ENCODE measurements around the gene SLC35G1.

The SLC35G1 gene

DNA sequence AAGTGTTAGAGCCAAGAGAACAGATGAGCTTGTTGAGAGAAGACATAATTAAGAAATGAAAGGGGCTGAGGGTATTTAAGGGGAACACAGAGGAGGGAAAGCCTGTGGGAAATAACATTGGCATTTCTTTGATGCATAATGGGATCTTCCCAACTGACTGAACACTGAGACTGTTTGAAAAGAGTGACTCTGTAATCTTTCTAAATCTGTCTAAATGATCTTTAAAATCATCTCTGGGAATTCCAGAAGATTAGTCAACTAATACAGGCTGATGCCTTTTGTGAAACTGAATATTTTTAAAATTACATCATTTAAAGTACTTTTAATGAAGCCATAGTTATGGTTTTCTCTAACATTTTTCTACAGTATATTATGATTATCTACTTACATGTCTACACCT lies 17.4 kb upstream of the SLC35G1 start:
- no peak for DNase-seq (ENCODE audit: low spot score)

DNA sequence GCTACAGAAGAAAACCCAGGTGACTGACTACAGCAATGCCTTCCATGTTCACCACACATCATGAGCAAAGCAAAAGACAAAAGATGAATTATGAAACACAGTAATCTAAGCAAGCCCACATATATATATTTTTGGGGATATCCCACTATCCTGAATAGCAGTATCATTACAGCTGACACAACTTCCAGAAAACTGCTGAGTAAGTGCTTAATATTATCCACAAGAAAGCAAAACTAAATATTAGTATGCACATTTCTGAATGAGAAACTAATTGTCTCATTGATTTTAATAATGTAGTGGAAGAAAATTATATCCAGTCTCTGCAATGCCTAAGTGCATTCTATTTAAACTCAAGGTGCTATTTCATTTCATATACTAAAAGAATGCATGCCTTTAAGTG lies 14.5 kb upstream of the SLC35G1 start:
- DNase-seq (ENCODE audit: low spot score) = no peak

DNA sequence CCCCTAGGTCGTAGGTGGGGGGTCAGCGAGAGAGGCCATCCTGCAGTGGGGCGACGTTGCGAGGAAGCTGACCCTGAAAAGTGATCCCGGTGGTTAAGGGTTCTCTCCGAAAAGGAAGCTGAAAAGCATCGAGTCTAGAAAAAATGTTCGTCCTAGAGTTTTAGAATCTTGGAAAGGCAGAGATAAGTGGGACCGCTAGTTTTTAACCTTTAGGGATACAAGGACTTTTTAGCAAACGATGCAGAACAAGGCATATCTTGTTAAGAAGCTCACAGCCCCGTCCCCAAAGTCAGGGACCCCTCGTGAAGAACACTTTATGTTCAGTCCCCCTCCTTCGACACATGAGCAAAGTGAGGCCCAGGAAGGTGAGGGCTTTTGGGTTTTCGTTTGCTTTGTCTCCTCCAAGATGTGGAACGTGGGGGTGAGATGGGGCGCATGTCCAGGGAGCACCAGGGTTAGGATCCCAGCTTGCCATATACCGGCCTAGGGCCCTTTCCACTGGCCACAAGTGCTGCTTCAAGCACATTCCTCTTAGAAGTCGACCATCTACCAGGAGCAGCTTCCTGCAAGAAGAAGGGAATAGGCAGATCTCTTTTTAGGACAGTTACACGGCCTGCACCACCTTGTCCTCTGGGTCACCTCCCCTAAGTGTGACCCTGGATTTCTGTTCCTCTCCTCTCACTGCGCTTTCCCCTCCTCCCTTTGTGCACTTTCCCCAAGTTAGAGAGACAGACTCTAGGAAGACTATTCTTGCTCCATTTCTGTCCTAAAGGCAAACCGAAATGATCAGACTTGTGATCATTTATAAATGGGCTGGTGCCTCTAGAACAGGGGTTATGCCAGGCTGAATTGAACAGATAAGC lies 969 bp downstream of the SLC35G1 start:
- no peak for DNase-seq (ENCODE audit: low spot score)

DNA sequence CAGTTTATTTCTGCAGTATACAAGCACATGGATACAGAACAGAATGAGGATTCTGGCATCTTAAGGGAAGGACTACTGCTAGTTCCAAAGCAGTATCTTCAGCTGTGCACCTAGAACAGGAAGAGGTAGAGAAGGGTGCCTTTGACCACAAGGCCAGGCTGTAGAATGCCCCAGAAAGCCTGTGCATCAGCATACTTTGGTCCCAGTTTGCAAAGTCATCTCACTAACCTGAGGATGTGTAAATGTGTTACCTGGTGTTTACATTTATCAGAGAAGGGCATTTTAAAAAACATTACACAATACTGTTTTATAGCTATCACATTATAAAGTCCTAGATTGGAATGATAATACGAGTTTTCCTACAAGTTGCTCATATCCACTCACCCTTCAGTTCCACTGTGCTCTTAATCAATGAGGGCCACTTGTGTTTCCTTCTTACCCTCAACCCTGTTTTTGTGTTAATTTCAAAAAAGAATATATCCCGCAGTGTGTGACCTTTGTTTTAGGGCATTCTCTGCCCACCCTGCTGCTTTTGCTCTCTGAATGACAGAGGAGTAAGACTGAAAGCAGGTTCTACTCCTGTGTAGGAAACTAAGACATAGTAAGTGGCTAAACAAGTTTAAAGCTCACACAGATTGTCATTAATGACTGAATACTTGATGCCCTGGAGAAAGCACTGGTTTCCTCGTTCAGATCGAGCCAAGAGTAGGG lies 3.4 kb downstream of the SLC35G1 start:
- DNase-seq (ENCODE audit: low spot score) = no peak

DNA sequence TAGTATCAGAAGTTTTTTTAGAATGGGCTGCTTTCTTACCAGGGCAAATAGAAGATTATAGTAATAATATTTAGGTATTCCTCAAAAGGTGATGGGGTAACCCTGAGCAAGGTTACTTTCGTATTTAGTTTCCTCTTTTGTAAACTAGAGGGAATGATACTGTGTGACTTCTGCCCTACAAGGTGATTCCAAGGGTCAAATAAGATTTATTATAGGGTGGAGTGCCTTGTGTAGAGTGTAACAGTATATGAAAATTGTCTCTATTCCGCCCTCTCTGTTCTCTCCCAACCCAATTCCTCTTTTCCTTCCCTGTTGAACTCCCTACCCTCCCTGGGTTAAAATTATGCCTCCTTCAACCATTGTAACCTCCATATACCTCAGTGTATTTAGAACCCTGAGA lies 5.3 kb downstream of the SLC35G1 start:
- DNase-seq (ENCODE audit: low spot score) = no peak

DNA sequence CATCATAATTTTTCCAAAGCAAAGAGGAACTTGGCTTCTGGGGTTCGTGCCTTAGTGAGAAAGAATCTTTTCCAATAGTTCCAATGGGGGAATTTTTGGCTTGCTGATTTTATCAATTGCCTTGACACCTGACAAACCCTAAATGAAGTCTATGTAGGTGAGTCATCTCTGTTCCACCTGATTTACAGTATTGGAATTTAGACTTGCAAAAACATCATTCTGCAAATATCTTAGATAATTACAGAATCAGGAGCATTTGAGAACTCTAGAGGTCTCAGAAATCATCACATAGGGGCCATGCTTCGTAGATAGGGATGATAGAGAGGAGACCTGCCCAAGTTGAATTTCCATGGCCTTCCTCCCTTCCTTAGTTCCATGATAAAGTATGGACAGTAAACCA lies 9.3 kb downstream of the SLC35G1 start:
- no peak for DNase-seq (ENCODE audit: low spot score)

DNA sequence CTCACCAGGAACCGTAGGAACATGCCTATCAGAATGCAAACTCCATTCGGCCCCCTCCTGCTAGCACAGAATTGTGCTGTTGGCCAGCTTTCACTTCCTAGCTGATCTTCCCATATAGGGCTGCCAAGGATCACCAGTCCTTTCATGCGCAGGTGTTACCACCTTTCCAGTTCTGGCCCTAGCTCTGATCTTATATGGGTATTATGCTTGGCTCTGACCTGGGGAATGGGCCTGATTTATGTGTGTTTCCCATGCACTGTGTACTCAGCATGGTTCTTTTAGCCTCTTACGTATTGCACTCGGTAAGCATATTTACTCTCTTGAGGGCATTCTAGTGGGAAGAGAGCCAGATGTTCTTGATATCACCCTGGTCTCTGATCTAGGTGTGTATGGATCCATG lies 11.1 kb downstream of the SLC35G1 start:
- DNase-seq (ENCODE audit: low spot score) = no peak

DNA sequence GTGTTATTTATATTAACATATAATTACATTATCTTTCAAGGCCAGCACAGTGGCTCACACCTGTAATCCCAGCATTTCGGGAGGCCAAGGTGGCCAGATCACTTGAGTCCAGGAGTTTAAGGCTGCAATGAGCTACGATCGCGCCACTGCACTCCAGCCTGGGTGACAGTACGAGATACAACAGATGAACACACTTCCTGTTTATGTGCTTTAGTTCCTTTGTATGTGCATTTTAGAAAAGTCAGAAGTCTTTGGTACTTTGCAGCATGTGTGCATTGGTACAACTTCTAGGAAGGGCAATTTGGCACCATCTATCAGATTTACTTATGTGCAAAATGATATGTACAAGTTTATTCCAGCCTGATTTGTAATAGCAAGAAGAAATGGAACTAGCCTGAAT lies 13.3 kb downstream of the SLC35G1 start:
- DNase-seq (ENCODE audit: low spot score) = no peak

DNA sequence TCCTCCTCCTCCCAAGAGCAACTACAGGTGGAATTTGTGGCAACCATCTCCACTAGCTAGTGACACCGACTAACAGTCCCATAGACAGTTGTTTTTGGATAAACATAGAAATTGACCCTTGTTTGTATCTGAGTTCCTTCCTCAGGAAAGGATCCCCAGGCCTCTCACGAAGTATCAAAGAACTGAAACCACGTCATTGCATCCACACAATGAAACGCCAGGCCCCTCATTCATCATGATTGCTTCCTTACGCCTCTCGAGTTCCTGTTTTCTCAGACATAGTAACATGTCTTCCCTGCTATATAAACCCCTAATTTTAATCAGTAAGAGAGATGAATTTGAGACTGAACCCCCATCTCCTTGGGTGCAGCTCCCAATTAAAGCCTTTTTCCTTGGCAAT lies 18.1 kb downstream of the SLC35G1 start:
- DNase-seq (ENCODE audit: low spot score) = no peak

DNA sequence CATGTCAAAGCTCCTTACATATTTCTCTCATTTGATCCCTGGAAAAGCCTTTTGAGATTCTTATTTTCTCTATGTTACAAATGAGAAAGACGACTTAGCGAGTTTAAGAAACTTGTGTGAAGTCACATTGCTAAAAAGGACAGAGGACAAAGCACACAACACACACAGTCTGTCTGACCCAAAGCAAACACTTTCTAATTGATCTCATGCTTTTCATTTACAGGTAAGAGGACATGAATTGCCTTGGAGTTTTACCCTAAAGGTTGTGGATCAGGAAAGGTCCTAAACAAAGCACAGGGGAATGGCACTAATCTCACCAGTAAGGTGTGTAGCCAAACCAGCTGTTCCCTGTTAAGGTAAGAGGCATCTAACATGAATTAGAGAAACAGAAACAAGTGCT lies 18.7 kb downstream of the SLC35G1 start:
- DNase-seq (ENCODE audit: low spot score) = no peak

DNA sequence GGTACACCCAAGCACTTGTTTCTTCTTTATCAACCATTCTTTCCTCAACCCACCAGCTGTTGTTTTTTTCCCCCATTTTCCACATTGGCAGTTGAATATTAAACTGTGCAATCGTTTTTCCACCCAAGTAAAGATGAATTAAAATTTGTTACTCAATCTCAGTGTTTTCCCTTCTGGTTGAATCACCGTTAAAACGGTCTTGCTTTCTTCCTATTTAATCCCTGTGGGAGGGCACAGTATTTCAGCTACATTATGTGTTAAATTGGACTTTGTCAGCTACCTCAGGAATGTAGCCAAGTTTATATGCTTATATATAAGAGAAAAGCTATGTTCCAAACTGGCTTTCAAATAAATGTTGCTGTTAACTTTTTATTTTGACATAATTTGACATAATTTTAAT lies 19.9 kb downstream of the SLC35G1 start:
- DNase-seq (ENCODE audit: low spot score) = no peak

DNA sequence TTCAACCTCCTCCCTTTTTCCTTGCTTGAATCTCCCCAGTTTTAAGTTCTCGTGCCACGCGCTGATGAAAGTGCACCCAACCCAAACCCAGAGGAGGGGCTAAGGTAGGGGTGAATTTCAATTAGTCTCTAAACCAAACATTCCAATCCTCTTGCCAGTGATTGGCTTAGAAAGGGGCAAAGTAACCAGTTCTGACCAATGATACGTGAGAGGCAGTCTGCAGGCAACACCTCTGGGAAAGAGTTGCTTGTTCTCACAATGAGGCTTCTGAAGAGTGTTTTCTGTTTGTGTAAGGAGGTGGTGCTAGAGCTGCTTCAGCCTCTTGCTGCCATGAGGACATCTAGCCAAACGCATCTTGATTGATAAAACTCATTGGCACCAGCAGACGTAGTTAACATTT lies 21.8 kb downstream of the SLC35G1 start:
- DNase-seq (ENCODE audit: low spot score) = no peak

DNA sequence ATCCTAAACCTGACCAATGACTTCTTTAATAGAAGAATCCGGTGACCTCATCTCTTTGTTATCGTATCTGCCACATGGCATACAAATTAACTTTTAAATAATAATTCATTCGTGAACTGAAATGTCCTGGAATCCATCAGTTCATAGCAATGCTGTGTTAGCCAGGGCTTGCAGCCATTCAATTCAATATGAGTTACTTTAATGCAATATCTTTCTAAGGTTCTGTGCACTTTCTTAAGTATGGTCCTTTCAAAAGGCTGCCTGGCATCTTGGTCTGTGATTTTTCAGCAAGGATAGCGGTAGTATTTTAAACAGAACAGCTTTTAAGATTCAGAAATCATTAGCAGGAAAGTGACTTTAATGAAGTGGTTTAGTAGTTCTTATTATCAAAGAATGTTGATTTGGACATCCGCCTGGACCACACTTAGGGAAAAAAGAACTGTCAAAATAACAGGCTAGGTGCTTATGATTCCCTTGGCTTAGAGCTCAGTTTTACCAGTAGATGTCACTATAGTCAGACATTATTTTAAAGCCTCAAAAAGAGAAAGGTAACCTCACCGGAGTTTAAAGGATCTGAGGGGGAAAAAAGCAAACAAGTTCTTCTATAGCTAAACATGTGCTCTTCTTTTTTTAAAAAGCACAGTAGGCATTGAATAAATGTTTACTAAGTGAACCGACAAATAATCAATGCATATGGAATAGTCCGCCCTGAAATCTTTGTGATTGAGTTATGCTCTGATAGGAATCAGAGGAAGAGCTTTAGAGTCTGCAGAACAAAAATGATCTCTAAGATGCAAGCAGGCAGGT lies 22.7 kb downstream of the SLC35G1 start:
- DNase-seq (ENCODE audit: low spot score) = no peak

DNA sequence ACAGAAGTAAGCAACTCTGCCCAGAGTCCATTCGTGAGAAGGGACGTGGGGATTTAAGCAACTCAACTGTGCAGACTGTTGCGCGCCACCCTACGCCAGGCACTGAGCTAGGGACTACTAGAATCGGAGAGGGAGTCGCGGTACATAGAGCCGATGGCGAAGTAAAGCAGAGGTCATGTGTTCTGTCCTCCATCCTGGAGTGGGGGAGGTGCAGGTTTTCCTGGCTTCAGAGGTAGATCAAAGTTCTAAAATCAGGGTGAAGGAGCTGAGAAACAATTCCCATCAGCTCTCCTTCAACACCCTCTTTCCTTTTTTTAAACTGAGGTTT lies 23.2 kb downstream of the SLC35G1 start:
- no peak for DNase-seq (ENCODE audit: low spot score)

DNA sequence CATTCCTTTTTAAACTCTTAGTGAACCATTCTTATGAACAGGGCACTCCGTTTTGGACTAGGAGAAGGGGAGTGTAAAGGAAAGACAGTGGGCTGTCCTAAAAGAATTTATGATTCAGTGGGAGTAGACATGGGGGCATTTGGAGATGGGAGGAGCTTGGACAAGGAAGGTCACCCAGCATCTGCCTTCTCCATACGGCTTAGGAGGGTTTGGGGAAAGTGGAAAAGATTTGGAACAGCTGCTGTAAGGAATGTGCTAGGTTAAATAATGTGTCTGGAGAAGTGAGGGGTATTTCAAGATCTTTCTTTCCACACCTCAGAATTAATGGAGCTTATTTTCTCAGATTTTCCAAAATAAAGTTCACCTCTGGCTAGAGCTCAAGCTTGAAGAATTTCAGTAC lies 24.0 kb downstream of the SLC35G1 start:
- no peak for DNase-seq (ENCODE audit: low spot score)

DNA sequence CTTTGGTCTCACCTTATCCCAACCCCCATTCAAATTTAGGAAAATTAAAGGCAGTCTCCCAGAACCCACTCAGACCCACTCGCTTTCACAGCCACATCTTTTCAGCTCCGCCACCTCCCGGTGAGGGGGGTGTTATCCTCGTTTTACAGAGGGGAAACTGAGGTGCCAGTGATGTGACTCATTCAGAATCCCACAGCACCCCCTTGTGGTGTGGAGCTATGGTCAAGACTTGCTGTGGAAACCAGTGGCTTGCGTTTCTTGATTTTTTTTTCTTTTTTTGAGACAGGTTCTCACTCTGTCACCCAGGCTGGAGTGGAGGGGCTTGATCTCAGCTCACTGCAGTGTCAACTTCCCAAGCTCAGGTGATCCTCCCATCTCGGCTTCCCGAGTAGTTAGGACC lies 27.6 kb downstream of the SLC35G1 start:
- peak; percentile 15 for DNase-seq (ENCODE audit: low spot score)

DNA sequence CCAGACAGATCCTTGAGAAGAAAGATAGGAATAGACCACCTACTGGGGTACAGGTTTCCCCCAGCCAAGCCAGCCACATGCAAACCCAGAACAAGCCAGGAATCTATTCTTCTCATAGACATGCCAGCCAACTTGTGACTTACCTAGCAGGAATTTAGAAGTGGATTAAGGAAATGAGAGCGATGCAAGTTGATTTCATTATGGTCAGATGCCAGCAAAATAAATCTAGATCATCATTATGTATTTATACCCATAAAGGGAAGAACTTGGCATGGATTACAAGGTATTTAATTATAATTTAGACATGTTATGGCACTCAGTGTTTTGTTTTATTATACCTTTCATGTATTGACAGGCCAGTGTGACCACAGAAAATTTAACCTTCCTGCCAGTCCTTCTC lies 32.8 kb downstream of the SLC35G1 start:
- DNase-seq (ENCODE audit: low spot score) = no peak

DNA sequence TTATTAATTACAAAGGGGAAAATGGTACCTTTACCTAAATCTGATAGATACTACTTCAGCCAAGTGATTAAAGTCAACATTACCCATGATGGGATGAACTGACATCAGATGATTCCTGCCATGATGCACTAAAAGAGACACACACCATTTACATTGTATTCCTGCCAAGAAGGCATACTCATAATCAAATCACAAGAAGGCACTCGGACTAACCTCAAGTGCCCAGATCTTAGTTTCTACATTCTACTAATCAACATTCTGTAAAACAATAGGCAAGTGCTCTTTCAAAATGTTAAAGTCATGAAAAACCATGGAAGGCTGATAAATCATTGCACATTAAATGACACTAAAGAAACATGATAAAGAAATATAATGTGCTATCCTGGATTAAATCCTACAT lies 44.4 kb downstream of the SLC35G1 start:
- no peak for DNase-seq (ENCODE audit: low spot score)

DNA sequence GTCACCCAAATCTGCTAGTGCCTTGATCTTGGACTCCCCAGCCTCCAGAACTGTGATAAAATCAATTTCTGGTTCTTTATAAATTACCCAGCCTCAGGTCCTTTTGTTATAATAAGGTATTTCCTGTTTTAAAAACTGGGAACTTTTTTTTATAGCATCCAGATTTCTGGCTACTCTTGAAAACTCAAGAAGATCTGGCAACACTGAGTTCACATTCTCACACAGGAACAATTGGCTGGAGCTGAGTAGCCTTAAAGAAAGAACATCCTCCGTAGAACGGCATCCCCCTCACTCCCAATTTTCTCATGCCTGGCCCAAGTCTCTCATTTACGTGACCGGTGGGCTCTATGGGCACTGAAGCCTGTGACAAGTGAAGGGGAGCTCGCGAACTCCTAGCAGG lies 47.1 kb downstream of the SLC35G1 start:
- DNase-seq (ENCODE audit: low spot score) = no peak

DNA sequence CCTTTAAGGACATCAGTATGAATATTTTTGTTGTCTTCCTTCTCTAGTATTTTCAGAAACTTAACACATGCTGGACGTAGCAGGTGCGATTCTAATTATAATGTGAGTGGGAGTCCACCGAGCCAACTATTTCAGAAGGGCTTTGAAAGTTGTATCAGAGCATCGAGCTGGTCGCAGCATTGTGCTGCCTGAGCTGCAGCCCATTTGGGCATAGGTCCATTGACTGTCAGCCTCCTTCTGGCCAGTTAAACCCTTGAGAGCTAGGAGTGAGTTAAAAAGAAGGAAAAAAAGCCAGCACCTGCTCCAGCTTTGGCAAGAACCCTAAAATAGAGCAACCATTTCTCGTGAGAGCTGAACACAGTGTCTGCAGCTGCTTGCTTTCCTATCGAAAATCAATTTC lies 47.8 kb downstream of the SLC35G1 start:
- DNase-seq (ENCODE audit: low spot score) = no peak

DNA sequence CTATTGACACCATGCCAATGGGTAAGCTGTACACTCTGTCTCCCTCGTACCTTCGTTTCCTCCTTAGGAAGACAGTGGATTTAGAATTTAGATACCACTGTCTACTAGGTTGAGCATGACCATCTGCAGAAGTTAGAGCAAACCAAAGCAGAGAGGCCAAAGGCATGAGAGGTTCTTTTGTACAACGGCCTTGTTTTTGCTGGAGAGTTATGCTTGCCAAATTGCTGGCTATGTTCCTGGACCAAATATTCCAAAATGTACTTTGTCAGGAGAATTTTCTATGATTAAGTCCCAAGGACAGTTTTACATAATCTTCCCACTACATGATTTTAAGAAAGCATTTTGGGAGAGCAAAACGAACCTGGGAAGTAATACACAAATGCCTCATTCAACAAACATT lies 52.0 kb downstream of the SLC35G1 start:
- no peak for DNase-seq (ENCODE audit: low spot score)

DNA sequence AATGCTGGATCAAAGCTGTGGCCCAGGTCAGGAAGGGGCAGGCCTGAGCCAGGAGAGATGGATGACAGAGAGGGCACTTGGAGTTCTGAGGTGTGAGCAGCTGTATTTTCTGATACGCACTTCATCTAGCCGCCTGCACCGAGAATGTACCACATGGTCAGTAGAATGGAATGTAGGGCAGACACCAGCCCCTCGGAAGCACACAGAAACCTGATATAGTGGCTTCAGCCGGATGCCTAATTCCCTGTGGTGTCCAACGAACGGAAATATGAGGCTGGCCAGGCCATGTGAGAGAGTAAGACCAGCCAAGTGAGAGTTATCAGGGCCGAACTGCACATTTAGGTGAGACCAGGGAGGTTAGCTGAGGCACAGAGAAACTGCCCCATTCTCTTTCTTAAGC lies 53.3 kb downstream of the SLC35G1 start:
- no peak for DNase-seq (ENCODE audit: low spot score)

DNA sequence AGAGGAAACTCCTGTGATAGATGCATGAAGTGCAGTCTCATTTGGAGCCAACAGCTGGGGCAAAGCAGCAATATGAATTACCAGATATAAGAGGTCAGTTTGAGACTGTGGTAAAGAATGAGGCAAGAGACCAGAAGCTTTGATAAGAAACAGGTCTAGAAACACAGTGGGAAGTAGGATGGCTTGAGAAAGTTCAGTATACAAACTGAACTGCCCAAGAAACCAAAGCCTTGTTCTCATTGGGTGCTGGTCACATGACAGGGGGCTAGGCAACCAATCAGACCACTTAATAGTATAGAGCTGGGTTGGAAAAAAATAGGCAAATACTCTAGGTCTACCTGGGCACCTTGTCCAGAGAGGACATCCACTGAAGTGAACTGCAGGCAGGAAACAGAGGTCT lies 53.7 kb downstream of the SLC35G1 start:
- DNase-seq (ENCODE audit: low spot score) = no peak

Data from hematopoietic multipotent progenitor cell treated with erythropoietin and hydrocortisone succinate and interleukin-3 and kit ligand, for 17 days (in vitro differentiated cells).